Fibroblast of mammary gland (primary cell): ENCODE data around the gene KLHL40.

Experiments
- DNase-seq: peaks from one replicate; pipeline ENCODE4 v3.0.0-alpha.2; 2010; ENCODE audit warnings: low read depth
- H3K4me3 ChIP-seq: 2 replicates; pipeline ENCODE4 v1.5.1; 2011; ENCODE audit warnings: low read depth, mild to moderate bottlenecking, low read length, moderate library complexity; ENCODE audit not compliant: control insufficient read depth
- CTCF ChIP-seq: conservative IDR thresholded peaks from 2 replicates; pipeline ENCODE4 v1.5.1; 2011; ENCODE audit warnings: low read depth, low read length, inconsistent platforms; ENCODE audit not compliant: control insufficient read depth, insufficient read depth

Gene KLHL40

GRCh38 chr3:42684632-42685362, 540 bp upstream of the KLHL40 start:
- no peak for DNase-seq
- no peak overlapping the region for H3K4me3 ChIP-seq
- no peak for TF ChIP-seq CTCF

- TF ChIP-seq CTCF = no peak
- H3K4me3 ChIP-seq = no peak overlapping the region
- no peak for DNase-seq
Measured at GRCh38 chr3:42685891-42686820, 819 bp downstream of the KLHL40 start.

GRCh38 chr3:42686832-42687650, 1.7 kb downstream of the KLHL40 start:
- DNase-seq = no peak
- no peak overlapping the region for H3K4me3 ChIP-seq
- no peak for TF ChIP-seq CTCF

- H3K4me3 ChIP-seq = no peak overlapping the region
- DNase-seq = no peak
- no peak for TF ChIP-seq CTCF
Measured at GRCh38 chr3:42688016-42688415, 2.7 kb downstream of the KLHL40 start.

- TF ChIP-seq CTCF = no peak
- no peak overlapping the region for H3K4me3 ChIP-seq
- DNase-seq = no peak
Measured at GRCh38 chr3:42688487-42689420, 3.4 kb downstream of the KLHL40 start.
